GDM1 (cell line): Measurements from ENCODE around the gene SKIDA1.

Experiments used
- DNase-seq: peaks from one replicate; lab custom pipeline; 2025; lab: John Stamatoyannopoulos, UW

SKIDA1 gene

GRCh38 chr10:21501731-21502347 lies 23.6 kb downstream of the SKIDA1 start:
- no peak for DNase-seq

GRCh38 chr10:21501091-21501490 lies 24.4 kb downstream of the SKIDA1 start:
- DNase-seq = no peak

- no peak for DNase-seq
Observed at GRCh38 chr10:21500578-21500910, 24.9 kb downstream of the SKIDA1 start.

- no peak for DNase-seq
Observed at GRCh38 chr10:21499701-21500577, 25.5 kb downstream of the SKIDA1 start.

DNA sequence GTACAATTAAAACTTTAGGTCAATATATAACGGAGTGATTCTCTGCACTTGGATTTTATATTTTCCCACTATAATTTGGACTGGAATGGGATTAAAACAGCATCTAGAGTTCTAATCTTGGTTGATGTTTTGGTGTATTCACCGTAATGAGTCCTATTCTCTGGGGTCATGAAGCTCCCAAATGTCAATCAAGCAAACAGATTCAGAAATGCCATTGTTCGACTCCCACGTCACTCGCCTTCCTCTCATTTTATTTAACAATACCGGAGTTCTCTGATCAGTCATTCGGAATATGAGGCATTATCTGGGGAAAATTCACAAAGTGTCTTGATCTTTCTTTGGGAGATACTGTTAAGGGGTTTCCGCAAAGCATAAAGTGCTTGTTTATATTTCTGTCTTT lies 26.5 kb downstream of the SKIDA1 start:
- no peak for DNase-seq

DNA sequence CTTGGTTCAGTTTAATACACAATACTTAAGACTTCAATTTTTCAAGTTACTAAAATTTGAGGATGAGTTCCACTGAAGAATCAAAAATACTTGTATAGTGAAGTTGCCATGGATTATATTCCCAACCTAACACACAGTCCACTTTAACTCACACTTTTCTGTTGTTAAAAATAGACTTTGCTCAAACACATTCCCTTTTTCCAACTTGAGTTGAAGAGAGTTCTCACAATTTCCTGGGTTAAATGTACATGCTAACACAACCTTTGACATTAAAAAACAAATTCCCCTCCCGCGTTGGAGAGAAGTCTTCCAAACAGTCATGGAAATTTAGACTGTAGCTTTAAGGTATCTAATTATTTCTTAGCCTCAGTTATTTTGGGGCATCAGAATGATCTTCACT lies 27.1 kb downstream of the SKIDA1 start:
- DNase-seq = no peak

GRCh38 chr10:21497177-21497807 lies 28.2 kb downstream of the SKIDA1 start:
- DNase-seq = peak; percentile 59

GRCh38 chr10:21496343-21497176 lies 28.9 kb downstream of the SKIDA1 start:
- DNase-seq = peak; percentile 43

GRCh38 chr10:21495752-21496342 lies 29.6 kb downstream of the SKIDA1 start:
- DNase-seq = peak; percentile 85

DNA sequence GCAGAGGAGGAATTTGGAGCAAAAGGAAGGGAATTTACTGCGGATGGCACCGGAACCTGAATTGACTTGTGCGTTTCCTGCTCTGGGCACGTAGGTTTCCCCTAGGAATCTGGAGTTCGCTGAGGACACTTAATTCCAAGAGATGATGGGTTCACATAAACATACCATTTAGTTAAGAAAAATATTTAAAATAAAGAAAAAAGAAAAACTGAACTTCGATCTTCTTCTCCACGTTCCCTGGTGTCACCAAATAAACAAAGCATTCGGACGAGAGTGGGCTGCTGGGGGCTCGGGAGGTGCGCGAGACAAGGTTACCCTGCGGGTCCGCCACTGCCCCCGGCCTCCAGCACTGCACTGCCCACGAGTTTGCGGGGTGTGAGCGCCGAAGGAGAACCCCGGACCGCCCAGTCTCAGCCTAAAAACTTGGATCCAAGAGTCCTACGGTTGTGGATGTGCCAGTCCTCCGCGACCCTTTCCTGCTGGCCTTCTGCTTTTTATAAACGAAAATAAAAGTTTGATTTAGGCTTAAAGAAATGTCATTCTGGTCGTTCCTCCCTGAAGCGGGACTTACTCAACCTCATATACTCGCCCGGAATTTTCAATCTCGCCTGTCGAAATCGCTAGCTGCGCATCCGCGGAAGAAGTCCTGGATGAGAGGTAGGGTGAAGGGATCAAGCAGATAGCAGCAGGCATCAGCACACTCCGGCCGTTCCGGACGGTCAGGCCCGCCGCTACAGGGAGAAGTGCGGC lies 30.3 kb downstream of the SKIDA1 start:
- DNase-seq = no peak

DNA sequence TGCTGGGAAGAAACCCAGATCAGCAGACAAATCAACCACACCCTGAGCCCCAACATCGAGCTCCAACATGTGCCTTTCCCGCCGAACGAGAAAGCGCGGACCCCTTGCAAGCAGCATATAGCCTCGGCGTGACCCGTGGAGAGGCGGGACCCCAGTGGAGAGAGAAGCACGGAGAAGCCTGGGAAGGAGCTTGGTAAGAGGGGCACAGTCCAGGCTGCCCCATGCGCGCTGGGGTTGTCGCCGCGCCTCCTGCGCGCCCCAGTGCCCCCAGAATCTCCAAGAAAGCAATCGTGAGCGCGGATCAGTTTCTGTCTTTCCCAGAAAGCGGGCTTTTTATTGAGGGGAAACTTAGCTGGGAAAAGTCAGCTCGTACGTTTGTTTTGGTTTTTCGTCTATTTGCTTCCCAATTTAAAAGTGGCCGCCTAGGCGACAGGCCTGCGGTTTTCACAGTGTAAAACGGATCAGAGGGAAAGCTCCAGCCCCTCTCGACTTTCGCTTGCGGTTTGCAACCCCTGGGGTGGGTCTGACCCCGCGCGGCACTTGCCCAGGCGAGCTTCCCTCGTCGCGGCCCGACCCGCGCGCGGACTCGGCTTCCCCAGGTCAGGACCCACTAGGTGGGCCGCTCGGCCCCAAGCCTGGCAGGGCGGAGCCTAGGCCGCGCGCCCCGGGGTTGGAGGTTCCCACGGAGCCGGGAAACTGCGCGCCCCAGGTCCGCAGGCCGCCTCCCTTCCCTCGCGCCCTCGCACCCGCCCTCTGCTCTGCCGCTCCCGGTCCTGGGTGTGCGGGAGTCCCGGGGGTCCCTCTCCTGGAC lies 31.1 kb downstream of the SKIDA1 start:
- DNase-seq = no peak

- DNase-seq = no peak
Observed at GRCh38 chr10:21493784-21494183, 31.7 kb downstream of the SKIDA1 start.

DNA sequence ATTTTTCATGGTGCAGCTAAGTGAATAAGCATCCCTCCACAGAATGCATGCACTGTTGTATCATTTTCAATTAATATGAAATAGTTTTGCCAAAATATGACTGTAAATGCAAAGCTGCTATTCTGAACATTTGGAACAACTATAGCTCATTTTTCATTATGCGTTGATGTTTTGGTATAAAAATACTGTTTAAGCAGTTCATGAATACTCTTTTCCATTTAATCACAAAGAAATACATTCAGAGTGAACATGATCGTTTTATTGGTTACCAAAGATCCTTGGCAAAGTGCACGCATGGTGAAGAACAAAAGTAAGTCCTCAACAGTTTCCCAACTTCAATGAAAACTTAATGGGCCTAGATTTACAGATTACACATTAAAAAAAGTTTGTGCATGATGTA lies 33.1 kb downstream of the SKIDA1 start:
- DNase-seq = no peak

GRCh38 chr10:21490711-21491105 lies 34.8 kb downstream of the SKIDA1 start:
- DNase-seq = no peak

DNA sequence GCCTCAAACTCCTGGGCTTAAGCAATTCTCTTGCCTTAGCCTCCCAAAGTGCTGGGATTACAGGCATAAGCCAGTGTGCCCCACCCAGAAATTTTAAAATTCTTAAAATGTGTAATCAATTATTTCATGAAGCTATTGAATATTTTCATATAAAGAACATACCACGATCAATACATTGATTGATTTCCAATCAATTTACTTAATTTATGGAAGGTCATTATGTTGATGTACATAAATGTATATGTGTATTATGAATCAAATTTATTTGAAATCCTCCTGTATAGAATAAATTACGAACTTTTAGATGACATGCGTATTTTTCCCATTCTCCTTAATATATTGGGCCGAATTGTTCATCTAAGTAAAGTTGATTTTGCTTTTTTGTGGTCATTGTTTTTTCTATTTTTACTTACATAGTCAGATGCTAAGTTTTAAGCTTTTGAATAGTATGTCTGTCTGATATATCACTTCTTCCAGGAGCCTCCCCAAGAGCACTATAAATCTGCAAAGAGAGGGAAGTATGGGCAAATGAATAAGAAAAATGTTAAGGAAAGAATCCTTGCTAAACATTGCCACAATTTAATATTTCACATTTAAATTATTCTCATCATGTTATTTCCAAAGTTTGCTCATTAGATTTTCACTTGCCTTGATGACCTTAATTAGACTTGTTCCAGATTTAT lies 35.3 kb downstream of the SKIDA1 start:
- DNase-seq = no peak

GRCh38 chr10:21488957-21489446 lies 36.5 kb downstream of the SKIDA1 start:
- no peak for DNase-seq

GRCh38 chr10:21488246-21488956 lies 37.1 kb downstream of the SKIDA1 start:
- DNase-seq = no peak

GRCh38 chr10:21487416-21488180 lies 37.9 kb downstream of the SKIDA1 start:
- DNase-seq = no peak
